Measurements from ENCODE around the gene FKRP.

The FKRP gene

DNA sequence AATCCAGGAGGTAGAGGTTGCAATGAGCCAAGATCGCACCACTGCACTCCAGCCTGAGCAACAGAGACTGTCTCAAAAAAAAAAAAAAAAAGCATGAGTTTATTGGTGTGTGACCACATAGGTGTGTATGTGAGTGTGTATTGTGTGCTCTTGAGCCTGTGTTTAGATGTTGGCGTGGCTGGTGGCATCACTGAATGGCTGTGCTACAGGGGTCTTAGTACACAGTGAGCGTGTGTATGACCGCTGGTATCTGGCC lies 40.1 kb downstream of the FKRP start:
- no peak for TF ChIP-seq EZH2phosphoT487 (IDR thresholded peaks at IDR 0.05; ENCODE audit: borderline replicate concordance, low read length)
- TF ChIP-seq, protein P1, sequence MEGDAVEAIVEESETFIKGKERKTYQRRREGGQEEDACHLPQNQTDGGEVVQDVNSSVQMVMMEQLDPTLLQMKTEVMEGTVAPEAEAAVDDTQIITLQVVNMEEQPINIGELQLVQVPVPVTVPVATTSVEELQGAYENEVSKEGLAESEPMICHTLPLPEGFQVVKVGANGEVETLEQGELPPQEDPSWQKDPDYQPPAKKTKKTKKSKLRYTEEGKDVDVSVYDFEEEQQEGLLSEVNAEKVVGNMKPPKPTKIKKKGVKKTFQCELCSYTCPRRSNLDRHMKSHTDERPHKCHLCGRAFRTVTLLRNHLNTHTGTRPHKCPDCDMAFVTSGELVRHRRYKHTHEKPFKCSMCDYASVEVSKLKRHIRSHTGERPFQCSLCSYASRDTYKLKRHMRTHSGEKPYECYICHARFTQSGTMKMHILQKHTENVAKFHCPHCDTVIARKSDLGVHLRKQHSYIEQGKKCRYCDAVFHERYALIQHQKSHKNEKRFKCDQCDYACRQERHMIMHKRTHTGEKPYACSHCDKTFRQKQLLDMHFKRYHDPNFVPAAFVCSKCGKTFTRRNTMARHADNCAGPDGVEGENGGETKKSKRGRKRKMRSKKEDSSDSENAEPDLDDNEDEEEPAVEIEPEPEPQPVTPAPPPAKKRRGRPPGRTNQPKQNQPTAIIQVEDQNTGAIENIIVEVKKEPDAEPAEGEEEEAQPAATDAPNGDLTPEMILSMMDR (IDR thresholded peaks at IDR 0.05; ENCODE audit: low read depth, low read length, poor library complexity, severe bottlenecking): no peak
- Histone ChIP-seq H4K20me1 (ENCODE audit: control insufficient read depth, insufficient read depth, low read depth, low read length) (peaks cover 25% of the 10 kb centered on the region; the same call in 1 of the 2 replicates), H3K36me3 (ENCODE audit: control insufficient read depth, low read length) (peaks cover 72% of the 10 kb centered on the region), H3K27me3 (ENCODE audit: control insufficient read depth, low read length) (no peaks in the 10 kb centered on the region), H3K79me2 (ENCODE audit: control insufficient read depth, low read length) (peaks cover 71% of the 10 kb centered on the region), H3K27ac (ENCODE audit: low read depth, low read length) (peak overlapping the region; percentile 89), H3F3A (ENCODE audit: control insufficient read depth, insufficient read depth) (0 out of 2 replicates have a peak, but pooled peaks cover 2% of the 10 kb centered on the region), H3K9me3 (ENCODE audit: control insufficient read depth, insufficient read depth, low read length) (no peaks in the 10 kb centered on the region; the same call in 1 of the 2 replicates), H3K4me2 (ENCODE audit: low read length) (peak overlapping the region; percentile 87), H3K9me2 (replicated peaks; ENCODE audit: control insufficient read depth, low read length) (no peaks in the 10 kb centered on the region), H3K4me3 (ENCODE audit: low read length) (peak overlapping the region; percentile 90), H3K4me1 (ENCODE audit: control insufficient read depth, low read length) (peaks cover 32% of the 10 kb centered on the region)

DNA sequence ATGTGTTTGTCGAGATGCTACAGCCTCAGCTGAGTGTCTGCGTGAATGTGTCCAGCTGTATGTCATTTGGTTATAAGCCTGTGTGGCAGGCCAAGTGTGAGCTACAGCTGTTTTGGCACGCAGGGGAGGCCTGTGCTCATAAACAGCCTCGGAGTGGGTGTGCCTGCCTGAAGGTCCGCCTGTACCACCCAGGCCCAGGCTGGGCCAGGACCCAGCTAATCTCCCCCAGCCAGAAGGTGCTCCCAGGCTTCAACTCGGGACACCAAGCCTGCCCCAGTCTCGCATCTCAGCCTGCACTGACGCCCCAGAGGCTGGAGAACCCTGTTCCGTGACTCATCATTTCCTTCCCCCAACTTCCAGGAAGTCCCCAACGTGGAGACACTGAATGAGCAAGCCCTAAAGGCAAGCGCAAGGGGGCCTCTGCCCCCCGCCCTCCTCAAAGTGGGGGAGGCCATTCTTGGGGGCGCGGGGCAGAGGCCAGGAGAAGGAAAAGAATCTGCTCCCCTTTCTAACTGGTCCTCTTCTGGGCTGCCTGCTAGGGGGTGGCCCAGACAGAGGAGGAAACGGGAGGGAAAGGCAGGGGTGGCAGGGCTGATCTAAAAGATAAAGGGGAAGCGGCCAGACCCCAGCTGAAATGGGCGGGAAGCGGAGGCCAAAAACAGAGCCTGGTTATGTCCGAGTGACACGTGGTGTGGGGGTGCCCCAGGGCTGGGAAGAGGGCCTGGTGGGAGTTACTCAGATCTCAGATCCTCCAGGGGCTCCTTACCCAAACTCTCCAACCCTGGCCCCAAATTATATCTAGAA lies 40.6 kb downstream of the FKRP start:
- Histone ChIP-seq H3K9me2 (replicated peaks; ENCODE audit: control insufficient read depth, low read length) (no peaks in the 10 kb centered on the region), H3K4me3 (ENCODE audit: low read length) (peak overlapping the region; percentile 90), H3K4me2 (ENCODE audit: low read length) (peak overlapping the region; percentile 87), H3F3A (ENCODE audit: control insufficient read depth, insufficient read depth) (0 out of 2 replicates have a peak, but pooled peaks cover 2% of the 10 kb centered on the region), H3K27me3 (ENCODE audit: control insufficient read depth, low read length) (no peaks in the 10 kb centered on the region), H3K27ac (ENCODE audit: low read depth, low read length) (peak overlapping the region; percentile 89), H4K20me1 (ENCODE audit: control insufficient read depth, insufficient read depth, low read depth, low read length) (peaks cover 25% of the 10 kb centered on the region; the same call in 1 of the 2 replicates), H3K9me3 (ENCODE audit: control insufficient read depth, insufficient read depth, low read length) (no peaks in the 10 kb centered on the region; the same call in 1 of the 2 replicates), H3K36me3 (ENCODE audit: control insufficient read depth, low read length) (peaks cover 68% of the 10 kb centered on the region), H3K79me2 (ENCODE audit: control insufficient read depth, low read length) (peaks cover 69% of the 10 kb centered on the region), H3K4me1 (ENCODE audit: control insufficient read depth, low read length) (peaks cover 32% of the 10 kb centered on the region)
- TF ChIP-seq EZH2phosphoT487 (IDR thresholded peaks at IDR 0.05; ENCODE audit: borderline replicate concordance, low read length): no peak
- TF ChIP-seq, protein P1 (IDR thresholded peaks at IDR 0.05; ENCODE audit: low read depth, low read length, poor library complexity, severe bottlenecking): no peak

DNA sequence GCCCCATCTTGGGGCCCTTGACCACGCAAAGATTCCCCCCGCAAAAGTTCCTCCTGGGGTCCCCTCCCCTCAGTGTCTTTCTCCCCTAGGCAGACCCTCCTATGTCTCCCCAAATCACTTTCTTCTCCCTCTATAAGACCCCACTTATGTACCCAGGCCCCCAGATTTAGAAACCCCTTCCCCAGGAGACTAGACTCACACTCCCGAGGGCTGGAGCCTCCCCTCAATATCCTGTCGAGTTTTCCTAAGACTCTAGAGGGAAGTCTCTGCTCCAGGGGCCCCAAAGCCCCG lies 41.1 kb downstream of the FKRP start:
- Histone ChIP-seq H3K36me3 (ENCODE audit: control insufficient read depth, low read length) (peaks cover 62% of the 10 kb centered on the region), H3K27ac (ENCODE audit: low read depth, low read length) (peak overlapping the region; percentile 89), H3F3A (ENCODE audit: control insufficient read depth, insufficient read depth) (0 out of 2 replicates have a peak, but pooled peaks cover 2% of the 10 kb centered on the region), H3K9me2 (replicated peaks; ENCODE audit: control insufficient read depth, low read length) (no peaks in the 10 kb centered on the region), H3K4me3 (ENCODE audit: low read length) (peak overlapping the region; percentile 90), H3K79me2 (ENCODE audit: control insufficient read depth, low read length) (peaks cover 63% of the 10 kb centered on the region), H3K4me1 (ENCODE audit: control insufficient read depth, low read length) (peaks cover 36% of the 10 kb centered on the region), H3K27me3 (ENCODE audit: control insufficient read depth, low read length) (peaks cover 2% of the 10 kb centered on the region; the same call in 1 of the 2 replicates), H3K9me3 (ENCODE audit: control insufficient read depth, insufficient read depth, low read length) (no peaks in the 10 kb centered on the region; the same call in 1 of the 2 replicates), H3K4me2 (ENCODE audit: low read length) (peak overlapping the region; percentile 87), H4K20me1 (ENCODE audit: control insufficient read depth, insufficient read depth, low read depth, low read length) (peaks cover 25% of the 10 kb centered on the region; the same call in 1 of the 2 replicates)
- TF ChIP-seq EZH2phosphoT487 (IDR thresholded peaks at IDR 0.05; ENCODE audit: borderline replicate concordance, low read length): no peak
- TF ChIP-seq, protein P1 (IDR thresholded peaks at IDR 0.05; ENCODE audit: low read depth, low read length, poor library complexity, severe bottlenecking): no peak
